Ascending aorta (tissue), 2 donors: Measurements from ENCODE around the gene PLEKHG3. TPM values are rescaled to one million over a fixed set of nuclear protein-coding genes. Genes with fewer than 3 reads are reported as not detected.

Source experiments
- DNase-seq, 2 donors: peaks; one replicate each; pipeline ENCODE4 v3.0.0-alpha.2; 2019; ENCODE audit warnings: low spot score in 2 of 2
- H3K27ac ChIP-seq, 2 donors: fragments of 200-600 bp; sonication (generic); one replicate each; pipeline ENCODE4 v1.5.1; 2016 to 2017; ENCODE audit warnings: mild to moderate bottlenecking in 1 of 2
- H3K27me3 ChIP-seq: fragments of 200-600 bp; sonication (generic); one replicate; pipeline ENCODE4 v1.5.1; 2017
- H3K36me3 ChIP-seq, 2 donors: fragments of 200-600 bp; sonication (generic); one replicate each; pipeline ENCODE4 v1.5.1; 2016
- H3K4me1 ChIP-seq, 2 donors: fragments of 200-600 bp; sonication (generic); one replicate each; pipeline ENCODE4 v1.5.1; 2016 to 2017; ENCODE audit warnings: mild to moderate bottlenecking in 1 of 2
- H3K4me3 ChIP-seq, 2 donors: fragments of 200-600 bp; sonication (generic); one replicate each; pipeline ENCODE4 v1.5.1; 2016 to 2017; ENCODE audit warnings: mild to moderate bottlenecking in 1 of 2
- H3K9me3 ChIP-seq, 2 donors: fragments of 200-600 bp; sonication (generic); one replicate each; pipeline ENCODE4 v1.5.1; 2016
- intact Hi-C: fragments of 100-400 bp; cut with DNase I; formaldehyde crosslinking; loops from one replicate; pipeline ENCODE4 v1.15.1; 2023
- total RNA-seq: library from RNA; depleted of rRNA; stranded (reverse); fragments of >200 nt; gene quantifications from one replicate; pipeline ENCODE4 v1.1.0, GENCODE V29; 2016
- TF ChIP-seq, protein P1 (sequence below), 3 experiments: fragments of 200-600 bp in 2 of 3; fragments of 450-650 bp in 1 of 3; sonication (generic) in 2 of 3; IDR thresholded peaks; one replicate each; pipeline ENCODE4 v1.5.1; 2016 to 2019; ENCODE audit warnings: antibody characterized with exemption in 3 of 3, mild to moderate bottlenecking in 1 of 3, moderate library complexity in 1 of 3

PLEKHG3 gene
- total RNA-seq, 1 donor from 2014 or later = 134 TPM

DNA sequence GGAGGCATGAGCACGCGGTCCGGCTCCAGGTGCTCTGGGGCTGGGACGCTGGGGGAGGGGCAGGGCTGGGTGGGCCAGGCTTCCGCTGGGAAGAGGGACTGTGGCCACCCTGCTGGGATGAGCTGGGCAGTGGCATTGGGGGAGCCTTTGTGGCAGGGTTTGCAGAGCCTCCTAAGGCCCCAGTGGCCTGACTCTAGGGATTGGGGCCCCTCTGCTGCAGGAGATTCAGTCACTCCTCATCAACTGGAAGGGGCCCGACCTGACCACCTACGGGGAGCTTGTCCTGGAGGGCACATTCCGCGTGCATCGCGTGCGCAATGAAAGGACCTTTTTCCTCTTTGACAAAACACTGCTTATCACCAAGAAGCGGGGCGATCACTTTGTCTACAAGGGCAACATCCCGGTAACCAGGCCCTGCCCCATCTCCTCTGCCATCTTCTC lies 26.9 kb downstream of the PLEKHG3 start:
- Histone ChIP-seq H3K27ac (peak overlapping the region in 1 of 2 donors; percentile 70), H3K9me3 (no peaks in the 10 kb centered on the region), H3K27me3 (no peaks in the 10 kb centered on the region), H3K4me3 (no peak overlapping the region), H3K4me1 (peaks cover 10 to 18% of the 10 kb centered on the region in 2 donors), H3K36me3 (peaks cover 43 to 54% of the 10 kb centered on the region in 2 donors)
- TF ChIP-seq, protein P1, sequence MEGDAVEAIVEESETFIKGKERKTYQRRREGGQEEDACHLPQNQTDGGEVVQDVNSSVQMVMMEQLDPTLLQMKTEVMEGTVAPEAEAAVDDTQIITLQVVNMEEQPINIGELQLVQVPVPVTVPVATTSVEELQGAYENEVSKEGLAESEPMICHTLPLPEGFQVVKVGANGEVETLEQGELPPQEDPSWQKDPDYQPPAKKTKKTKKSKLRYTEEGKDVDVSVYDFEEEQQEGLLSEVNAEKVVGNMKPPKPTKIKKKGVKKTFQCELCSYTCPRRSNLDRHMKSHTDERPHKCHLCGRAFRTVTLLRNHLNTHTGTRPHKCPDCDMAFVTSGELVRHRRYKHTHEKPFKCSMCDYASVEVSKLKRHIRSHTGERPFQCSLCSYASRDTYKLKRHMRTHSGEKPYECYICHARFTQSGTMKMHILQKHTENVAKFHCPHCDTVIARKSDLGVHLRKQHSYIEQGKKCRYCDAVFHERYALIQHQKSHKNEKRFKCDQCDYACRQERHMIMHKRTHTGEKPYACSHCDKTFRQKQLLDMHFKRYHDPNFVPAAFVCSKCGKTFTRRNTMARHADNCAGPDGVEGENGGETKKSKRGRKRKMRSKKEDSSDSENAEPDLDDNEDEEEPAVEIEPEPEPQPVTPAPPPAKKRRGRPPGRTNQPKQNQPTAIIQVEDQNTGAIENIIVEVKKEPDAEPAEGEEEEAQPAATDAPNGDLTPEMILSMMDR (IDR thresholded peaks at IDR 0.05) = no peak
- no peak for DNase-seq
- intact Hi-C loops = no loop called here

DNA sequence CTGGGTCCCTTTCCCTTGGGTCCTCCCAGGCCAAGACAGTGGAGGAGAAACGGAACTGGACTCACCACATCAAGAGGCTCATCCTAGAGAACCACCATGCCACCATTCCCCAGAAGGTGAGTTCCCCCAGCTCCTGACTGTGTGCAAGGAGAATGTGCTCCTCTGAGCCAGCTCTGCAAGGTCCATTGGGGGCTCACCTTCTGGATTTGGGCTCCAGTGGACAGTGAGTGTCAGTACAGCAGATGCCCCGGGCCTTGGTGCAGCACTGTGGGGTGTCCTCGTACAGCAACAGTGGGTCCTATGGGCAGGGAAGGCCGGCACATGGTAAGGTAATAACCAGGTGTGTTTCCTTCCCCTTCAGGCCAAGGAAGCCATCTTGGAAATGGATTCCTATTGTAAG lies 27.8 kb downstream of the PLEKHG3 start:
- TF ChIP-seq, protein P1 (IDR thresholded peaks at IDR 0.05) = no peak
- H3K36me3 ChIP-seq = peaks cover 47 to 63% of the 10 kb centered on the region in 2 donors
- no peaks in the 10 kb centered on the region for H3K9me3 ChIP-seq
- H3K4me1 ChIP-seq = peaks cover 7 to 13% of the 10 kb centered on the region in 2 donors
- intact Hi-C loops = no loop called here
- H3K27ac ChIP-seq = peak overlapping the region; percentile 12 to 70
- no peak for DNase-seq
- H3K4me3 ChIP-seq = no peak overlapping the region
- no peaks in the 10 kb centered on the region for H3K27me3 ChIP-seq

DNA sequence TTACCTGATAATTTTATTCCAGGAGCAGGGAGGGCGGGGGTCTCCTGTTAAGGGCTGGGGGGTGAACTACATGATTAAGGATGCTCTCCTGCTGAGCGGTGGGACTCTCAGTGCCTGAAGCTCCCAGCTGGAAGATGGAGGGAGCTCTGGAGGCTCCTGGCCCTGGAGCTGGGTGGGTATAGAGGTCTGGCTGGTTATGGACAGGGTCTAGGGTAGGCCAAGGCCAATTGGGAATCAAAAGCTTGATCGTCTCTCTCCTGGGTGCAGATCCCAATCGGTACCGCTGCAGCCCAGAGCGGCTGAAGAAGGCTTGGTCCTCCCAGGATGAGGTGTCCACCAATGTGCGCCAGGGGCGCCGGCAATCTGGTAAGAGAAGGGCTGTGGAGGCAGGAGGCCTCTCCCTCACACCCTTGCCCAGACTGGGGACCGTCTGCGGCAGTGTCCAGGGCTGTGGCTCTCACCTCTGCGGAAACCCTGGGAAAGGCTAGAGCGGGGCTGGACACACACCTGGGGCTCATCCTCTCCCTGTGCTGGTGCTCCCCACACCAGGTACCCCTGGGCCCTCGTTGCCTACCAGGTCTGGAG lies 28.4 kb downstream of the PLEKHG3 start:
- H3K27me3 ChIP-seq = no peaks in the 10 kb centered on the region
- peak overlapping the region; percentile 70 to 72 for H3K27ac ChIP-seq
- no peaks in the 10 kb centered on the region for H3K9me3 ChIP-seq
- TF ChIP-seq, protein P1 (IDR thresholded peaks at IDR 0.05) = no peak
- no peak overlapping the region for H3K4me3 ChIP-seq
- peaks cover 47 to 65% of the 10 kb centered on the region in 2 donors for H3K36me3 ChIP-seq
- DNase-seq = no peak
- peaks cover 7 to 11% of the 10 kb centered on the region in 2 donors for H3K4me1 ChIP-seq
- intact Hi-C loops = no loop called here

DNA sequence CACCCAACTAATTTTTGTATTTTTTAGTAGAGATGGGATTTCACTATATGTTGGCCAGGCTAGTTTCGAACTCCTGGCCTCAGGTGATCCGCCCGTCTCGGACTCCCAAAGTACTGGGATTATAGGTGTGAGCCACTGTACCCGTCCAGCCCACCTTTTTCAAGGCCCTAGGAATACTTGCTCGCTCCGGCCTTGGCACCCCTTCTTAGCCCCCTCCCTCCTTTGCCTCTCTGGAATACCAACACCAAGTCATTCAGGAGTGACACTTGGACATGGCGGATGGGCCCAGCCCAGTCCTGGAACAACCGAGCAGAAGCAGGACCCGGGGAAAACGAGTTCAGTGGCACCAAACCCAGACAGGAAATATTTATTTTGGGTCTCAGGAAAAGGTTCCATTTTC lies 29.1 kb downstream of the PLEKHG3 start:
- H3K4me3 ChIP-seq = no peak overlapping the region
- H3K9me3 ChIP-seq = no peaks in the 10 kb centered on the region
- intact Hi-C loops = no loop called here
- H3K27me3 ChIP-seq = no peaks in the 10 kb centered on the region
- peak overlapping the region; percentile 70 to 72 for H3K27ac ChIP-seq
- no peak for DNase-seq
- peaks cover 4 to 7% of the 10 kb centered on the region in 2 donors for H3K4me1 ChIP-seq
- TF ChIP-seq, protein P1 (IDR thresholded peaks at IDR 0.05) = no peak
- H3K36me3 ChIP-seq = peaks cover 40 to 60% of the 10 kb centered on the region in 2 donors

DNA sequence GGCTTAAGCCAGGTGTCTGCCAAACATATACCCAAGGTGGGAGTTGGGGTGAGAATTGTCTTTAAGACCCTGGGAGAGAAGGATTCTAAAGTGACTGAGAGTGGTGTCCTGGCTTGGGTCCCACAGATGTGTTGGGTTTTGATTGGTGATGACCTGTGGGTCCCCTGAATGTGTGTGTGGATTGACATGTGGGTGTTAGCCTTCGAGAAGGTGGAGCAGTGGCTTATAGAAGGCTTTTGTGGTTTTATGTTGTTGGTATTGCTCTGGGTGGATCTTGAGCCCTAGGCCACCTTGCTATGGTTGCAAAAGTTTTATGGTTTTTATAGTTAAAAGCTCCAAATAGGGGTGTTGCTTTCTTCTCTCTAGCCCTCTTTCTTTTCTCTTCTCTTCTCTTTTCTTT lies 29.7 kb downstream of the PLEKHG3 start:
- Histone ChIP-seq H3K27ac (peak overlapping the region; percentile 70 to 72), H3K4me1 (peaks cover 4 to 7% of the 10 kb centered on the region in 2 donors), H3K27me3 (no peaks in the 10 kb centered on the region), H3K36me3 (peaks cover 38 to 60% of the 10 kb centered on the region in 2 donors), H3K9me3 (no peaks in the 10 kb centered on the region), H3K4me3 (no peak overlapping the region)
- TF ChIP-seq, protein P1 (IDR thresholded peaks at IDR 0.05) = no peak
- intact Hi-C loops = no loop called here
- no peak for DNase-seq
